ENCODE results near the gene CES3. TPM values are rescaled to one million over a fixed set of nuclear protein-coding genes. Genes with fewer than 3 reads are reported as not detected.

Gene CES3
- total and polyA plus RNA-seq, 4 donors: 0.19 to 28.3 (median 12.5) TPM

DNA sequence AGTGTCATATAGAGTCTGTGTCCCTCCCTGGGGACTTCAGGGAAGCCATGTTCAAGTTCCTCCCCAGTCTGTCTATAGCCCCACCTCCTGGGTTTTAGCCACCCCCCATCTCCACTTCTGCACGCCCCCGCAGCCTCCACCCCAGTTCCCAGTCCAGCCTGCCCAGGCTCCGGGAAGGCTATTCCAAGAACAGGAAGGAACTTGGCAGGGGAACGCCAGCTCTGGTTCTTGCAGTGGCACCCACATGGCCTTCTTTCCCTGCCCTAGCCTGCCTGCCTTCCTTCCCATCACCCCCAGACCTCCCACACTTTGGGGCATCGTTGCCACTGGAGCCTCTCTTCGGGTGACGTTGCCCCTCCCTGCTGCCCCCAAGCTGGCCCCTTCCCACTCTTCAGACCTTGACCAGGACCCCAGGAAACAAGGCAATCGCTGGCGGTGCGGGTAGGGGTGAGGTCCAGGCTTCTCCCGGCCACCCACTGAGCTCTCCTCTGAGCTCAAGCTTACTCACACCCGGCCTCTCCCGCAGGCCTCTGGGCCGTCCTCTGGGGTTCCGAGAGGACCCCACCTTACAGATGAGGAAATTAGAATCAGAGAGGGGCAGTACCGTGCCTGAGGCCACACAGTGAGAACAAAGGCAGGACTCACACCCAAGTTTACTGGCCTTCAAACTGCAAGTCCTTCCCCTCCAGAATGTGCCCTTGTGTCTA, 18.1 kb downstream of the CES3 start (continued):
- TF ChIP-seq CTCF (IDR thresholded peaks at IDR 0.05; ENCODE audit: low read depth, low read length, missing input control): no peak
- no peak for TF ChIP-seq HNF4G (IDR thresholded peaks at IDR 0.05)

GRCh38 chr16:66983033-66983432, 22.0 kb downstream of the CES3 start:
- TF ChIP-seq TAF1 (conservative IDR thresholded peaks at IDR 0.05): no peak
- TF ChIP-seq, protein P1, sequence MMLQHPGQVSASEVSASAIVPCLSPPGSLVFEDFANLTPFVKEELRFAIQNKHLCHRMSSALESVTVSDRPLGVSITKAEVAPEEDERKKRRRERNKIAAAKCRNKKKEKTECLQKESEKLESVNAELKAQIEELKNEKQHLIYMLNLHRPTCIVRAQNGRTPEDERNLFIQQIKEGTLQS (IDR thresholded peaks at IDR 0.05): no peak
- no peak for TF ChIP-seq CTCF (IDR thresholded peaks at IDR 0.05; ENCODE audit: low read depth, low read length, missing input control)
- no peak for TF ChIP-seq YY1 (IDR thresholded peaks at IDR 0.05)
- no peak for TF ChIP-seq RXRA (IDR thresholded peaks at IDR 0.05)
- no peak for TF ChIP-seq NR2F2 (IDR thresholded peaks at IDR 0.05)
- no peak for TF ChIP-seq SP1 (IDR thresholded peaks at IDR 0.05)
- TF ChIP-seq RAD21 (IDR thresholded peaks at IDR 0.05): no peak
- TF ChIP-seq JUND (IDR thresholded peaks at IDR 0.05): no peak
- TF ChIP-seq GABPA (IDR thresholded peaks at IDR 0.05 in 1 of 2, conservative IDR thresholded peaks at IDR 0.05 in 1 of 2): no peak
- no peak for TF ChIP-seq EGR1 (IDR thresholded peaks at IDR 0.05; ENCODE audit: low read depth in 2 of 2)
- TF ChIP-seq MAX (IDR thresholded peaks at IDR 0.05): no peak
- no peak for TF ChIP-seq FOXA2 (IDR thresholded peaks at IDR 0.05)
- no peak for TF ChIP-seq FOXA1 (IDR thresholded peaks at IDR 0.05)
- no peak for TF ChIP-seq HNF4A (conservative IDR thresholded peaks at IDR 0.05)
- TF ChIP-seq HNF4G (IDR thresholded peaks at IDR 0.05): no peak
- H3K27me3 ChIP-seq (ENCODE audit: control insufficient read depth in 4 of 4, insufficient read depth in 4 of 4, low read length in 3 of 4): no peaks in the 10 kb centered on the region
- H3K4me1 ChIP-seq (ENCODE audit: control insufficient read depth in 4 of 4, insufficient read depth in 4 of 4, low read length in 3 of 4): peaks cover 0 to 7% (median 2%) of the 10 kb centered on the region in 4 donors

DNA sequence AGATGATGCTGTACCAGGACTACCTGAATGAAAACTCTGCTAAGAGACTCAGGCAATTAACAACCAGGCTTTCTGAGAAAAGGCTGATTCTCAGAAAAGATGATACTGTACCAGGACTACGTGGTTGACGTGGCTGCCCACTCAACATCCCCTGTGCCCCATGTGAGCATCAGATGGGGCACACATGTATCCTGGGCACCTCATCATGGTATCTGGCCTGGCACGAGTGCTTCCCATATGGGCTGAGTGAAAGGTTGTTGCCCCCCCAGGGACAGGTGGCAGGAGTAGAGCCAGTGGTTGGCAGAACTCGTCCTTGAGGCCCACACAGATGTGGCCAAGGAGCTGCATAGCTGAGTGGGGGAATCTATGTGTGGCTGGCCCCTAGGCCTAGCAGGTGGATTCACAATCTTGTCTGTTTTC, 23.8 kb downstream of the CES3 start:
- 89% methylated on average over 4 of the region's 4 CpGs for WGBS
- Histone ChIP-seq H3K4me3 (ENCODE audit: low read depth in 1 of 3, low read length in 3 of 3) (no peak overlapping the region), H3K36me3 (ENCODE audit: control insufficient read depth in 4 of 4, insufficient read depth in 3 of 4, low read depth in 1 of 4, low read length in 3 of 4) (no peaks in the 10 kb centered on the region), H3K4me1 (ENCODE audit: control insufficient read depth in 4 of 4, insufficient read depth in 4 of 4, low read length in 3 of 4) (peaks cover 6 to 12% (median 9%) of the 10 kb centered on the region in 4 donors), H3K27me3 (ENCODE audit: control insufficient read depth in 4 of 4, insufficient read depth in 4 of 4, low read length in 3 of 4) (no peaks in the 10 kb centered on the region), H3K9me3 (ENCODE audit: control insufficient read depth in 4 of 4, low read length in 3 of 4) (no peaks in the 10 kb centered on the region), H3K9ac (ENCODE audit: low read depth in 1 of 2, low read length in 2 of 2) (no peak overlapping the region), H3K27ac (ENCODE audit: low read depth in 1 of 2, low read length in 2 of 2) (no peak overlapping the region)
- TF ChIP-seq NR2F2 (IDR thresholded peaks at IDR 0.05) (no peak), EGR1 (IDR thresholded peaks at IDR 0.05; ENCODE audit: low read depth in 2 of 2) (no peak), CTCF (IDR thresholded peaks at IDR 0.05; ENCODE audit: low read depth, low read length, missing input control) (no peak)
- no peak for DNase-seq (ENCODE audit: low spot score)

More at GRCh38 chr16:66983033-66983432, 22.0 kb downstream of the CES3 start:
- Histone ChIP-seq H3K36me3 (ENCODE audit: control insufficient read depth in 4 of 4, insufficient read depth in 3 of 4, low read depth in 1 of 4, low read length in 3 of 4) (no peaks in the 10 kb centered on the region), H3K9me3 (ENCODE audit: control insufficient read depth in 4 of 4, low read length in 3 of 4) (no peaks in the 10 kb centered on the region), H3K27ac (ENCODE audit: low read depth in 1 of 2, low read length in 2 of 2) (no peak overlapping the region), H3K9ac (ENCODE audit: low read depth in 1 of 2, low read length in 2 of 2) (no peak overlapping the region), H3K4me3 (ENCODE audit: low read depth in 1 of 3, low read length in 3 of 3) (no peak overlapping the region)
- WGBS: 96% methylated on average over 9 of the region's 9 CpGs
- no peak for DNase-seq (ENCODE audit: low spot score)
